Fibroblast of gingiva (primary cell): ENCODE data around the gene GALNT2.

Experiments used
- DNase-seq: peaks from one replicate; pipeline ENCODE4 v3.0.0-alpha.2; 2011; ENCODE audit warnings: low read depth

GALNT2 gene

DNA sequence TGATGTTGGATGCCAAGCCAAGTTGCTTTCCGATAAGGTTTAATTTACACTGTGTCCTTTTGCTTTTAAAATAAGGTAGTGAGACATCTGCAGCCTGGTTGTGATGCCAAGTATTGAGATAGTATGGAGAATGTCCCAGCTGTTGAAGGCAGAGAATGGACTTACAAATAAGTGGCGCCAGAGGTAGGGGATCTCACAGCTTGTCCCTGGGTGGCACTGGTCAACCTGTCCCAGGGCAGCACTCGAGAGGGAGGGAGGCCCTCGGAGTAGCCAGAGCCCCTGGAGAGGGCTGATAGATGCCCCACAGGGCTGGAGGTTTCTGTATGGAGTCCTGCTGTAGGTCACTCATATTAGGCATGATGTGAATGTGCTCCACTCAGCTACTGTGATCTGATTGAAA lies 98.5 kb downstream of the GALNT2 start:
- no peak for DNase-seq

DNA sequence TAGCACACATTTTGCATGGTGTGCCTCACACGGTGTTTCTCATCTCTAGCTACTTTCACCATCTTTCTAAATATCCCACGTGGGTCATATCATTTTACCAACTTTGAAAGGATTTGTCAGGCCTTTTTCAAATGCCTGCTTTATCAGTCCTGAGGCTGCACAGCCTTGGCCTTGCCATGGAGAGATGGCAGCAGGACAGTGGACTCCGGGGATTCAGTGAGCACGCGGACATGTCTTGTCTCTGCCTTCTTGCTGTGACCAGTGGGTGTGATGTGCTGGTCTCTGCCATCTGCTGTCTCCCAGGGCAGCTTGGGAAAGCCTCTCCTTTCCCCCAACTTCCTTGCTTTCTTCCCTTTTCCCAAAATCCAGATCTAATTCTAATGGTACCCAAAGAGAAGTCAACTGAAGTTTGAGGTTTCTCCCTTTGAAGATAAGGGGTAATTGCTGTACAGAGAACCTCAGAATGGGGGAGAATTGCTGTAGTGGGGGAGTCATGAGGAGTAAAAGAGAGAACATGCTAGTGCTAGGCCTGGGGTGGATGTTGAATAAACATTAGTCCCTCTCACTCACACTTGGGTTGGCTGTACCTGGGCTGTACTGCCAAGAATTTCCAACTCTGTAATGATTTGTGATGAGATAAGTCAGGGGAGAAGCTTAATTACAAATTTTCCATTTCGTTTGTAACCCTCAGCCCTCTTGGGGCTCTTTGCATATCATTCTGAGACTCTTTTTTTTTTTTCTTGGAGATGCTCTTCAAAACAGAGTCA lies 99.5 kb downstream of the GALNT2 start:
- no peak for DNase-seq

DNA sequence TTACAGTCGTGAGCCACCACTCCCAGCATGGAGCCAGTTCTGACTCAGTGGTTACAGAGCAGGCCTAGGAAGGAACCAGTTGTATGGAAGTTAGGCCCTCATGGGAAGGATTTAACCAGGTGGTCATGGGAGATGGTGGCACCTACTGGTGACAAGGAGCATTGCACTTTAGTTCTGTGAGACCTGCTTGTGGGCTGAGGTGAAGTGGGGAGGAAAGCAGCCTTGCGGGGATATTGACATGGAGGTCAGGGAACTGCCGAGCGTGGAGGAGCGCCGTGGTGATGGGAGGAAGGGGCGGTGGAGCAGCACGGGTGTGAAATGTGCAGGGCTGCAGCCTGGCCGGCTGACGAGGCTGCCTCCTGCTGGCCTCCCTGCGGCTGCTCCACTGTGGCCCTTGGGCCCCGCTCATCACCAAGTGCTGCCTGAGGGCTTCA lies 100.4 kb downstream of the GALNT2 start:
- DNase-seq = peak; percentile 45

DNA sequence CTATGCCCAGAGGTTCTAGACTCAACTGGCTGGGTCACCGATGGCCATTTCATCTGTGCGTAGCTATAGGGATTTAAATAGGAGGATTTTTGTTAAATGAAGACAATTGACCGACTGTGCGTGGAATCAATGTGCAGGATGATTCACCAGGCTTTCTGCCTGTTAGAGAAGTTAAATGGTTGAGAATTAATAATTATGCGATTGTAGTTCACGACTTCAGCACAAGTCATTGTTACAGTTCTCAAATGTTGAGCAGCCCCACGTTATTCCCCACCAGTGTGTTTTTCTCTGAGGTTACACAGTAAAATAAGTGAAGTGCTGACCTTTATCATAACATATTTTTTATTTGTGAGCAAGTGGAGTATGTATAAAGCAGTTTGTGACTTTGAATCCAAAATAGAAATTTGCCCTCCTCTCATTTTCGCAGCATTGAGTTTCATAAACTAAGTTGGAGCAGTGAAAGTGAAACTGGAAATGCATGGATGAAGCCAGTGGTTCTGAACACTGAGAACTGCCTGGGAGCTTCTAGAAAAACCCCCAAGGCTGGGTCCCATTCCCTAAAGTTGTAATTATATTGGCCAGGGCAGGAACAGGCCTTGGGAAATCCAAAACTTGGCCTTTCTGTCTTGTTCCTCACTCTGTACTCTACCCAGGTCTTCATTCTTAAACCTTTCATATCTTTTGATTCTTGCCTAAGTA lies 102.6 kb downstream of the GALNT2 start:
- no peak for DNase-seq

DNA sequence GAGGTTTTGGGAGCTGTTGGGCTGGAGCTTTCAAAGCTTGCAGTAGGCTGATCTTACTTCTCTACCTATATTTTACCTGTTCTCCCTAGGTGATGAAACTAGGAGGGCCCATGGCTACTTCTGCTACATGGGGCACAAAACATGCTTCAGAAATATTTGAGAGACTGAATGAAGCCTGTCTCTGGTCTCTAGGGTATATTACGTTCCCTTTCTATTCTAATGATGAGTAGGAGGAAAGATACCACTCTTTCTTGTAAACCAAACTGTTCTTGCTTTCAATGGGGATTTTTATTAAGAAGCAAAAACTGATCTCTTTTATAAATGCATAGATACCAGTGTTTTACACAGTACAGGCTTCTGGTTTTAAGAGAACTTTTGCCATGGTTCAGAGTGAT lies 103.1 kb downstream of the GALNT2 start:
- no peak for DNase-seq

DNA sequence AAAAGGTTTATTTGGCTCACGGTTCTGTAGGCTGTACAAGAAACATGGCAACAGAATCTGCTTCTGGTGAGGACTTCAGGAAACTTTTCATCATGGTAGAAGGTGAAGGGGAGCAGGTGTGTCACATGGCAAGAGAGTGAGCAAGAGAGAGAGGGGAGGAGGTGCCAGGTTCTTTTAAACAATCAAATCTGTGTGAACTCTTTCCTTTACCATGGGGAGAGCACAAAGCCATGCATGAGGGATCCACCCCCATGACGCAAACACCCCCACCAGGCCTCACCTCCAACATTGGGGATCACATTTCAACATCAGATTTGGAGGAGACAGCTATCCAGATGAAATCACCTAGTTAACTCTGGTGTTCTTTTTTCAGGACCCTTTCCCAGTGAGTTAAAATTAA lies 103.6 kb downstream of the GALNT2 start:
- DNase-seq = no peak

DNA sequence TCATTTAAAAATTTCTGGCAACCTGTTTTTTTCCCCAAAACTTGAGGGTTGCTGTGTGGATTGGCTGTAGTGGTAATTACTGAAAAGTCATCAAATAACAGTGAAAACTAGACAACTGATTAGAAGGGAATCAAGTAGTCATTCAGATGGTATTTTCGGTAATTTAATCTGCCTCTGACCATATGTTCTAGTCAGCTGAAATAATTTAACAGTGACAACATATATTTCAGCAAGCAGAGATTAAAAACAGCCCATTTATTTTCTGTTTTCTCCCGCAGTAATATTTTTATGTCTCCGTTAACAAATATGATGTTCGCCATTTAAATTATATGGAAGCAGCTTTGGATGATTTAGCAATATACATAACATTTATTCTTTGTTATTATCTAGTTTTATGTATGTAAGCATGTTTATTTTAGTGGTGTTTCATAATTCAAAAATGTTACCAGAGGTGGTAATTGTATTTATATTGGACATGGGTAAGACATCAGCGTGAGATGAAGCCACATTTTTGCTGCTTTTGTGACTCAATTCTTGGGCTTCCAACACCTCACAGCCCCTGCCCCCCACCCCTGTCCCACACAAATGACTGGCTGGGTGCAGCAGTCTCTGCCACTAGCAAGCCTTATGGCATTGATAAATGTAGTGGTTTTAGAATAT lies 104.4 kb downstream of the GALNT2 start:
- DNase-seq = peak; percentile 69

DNA sequence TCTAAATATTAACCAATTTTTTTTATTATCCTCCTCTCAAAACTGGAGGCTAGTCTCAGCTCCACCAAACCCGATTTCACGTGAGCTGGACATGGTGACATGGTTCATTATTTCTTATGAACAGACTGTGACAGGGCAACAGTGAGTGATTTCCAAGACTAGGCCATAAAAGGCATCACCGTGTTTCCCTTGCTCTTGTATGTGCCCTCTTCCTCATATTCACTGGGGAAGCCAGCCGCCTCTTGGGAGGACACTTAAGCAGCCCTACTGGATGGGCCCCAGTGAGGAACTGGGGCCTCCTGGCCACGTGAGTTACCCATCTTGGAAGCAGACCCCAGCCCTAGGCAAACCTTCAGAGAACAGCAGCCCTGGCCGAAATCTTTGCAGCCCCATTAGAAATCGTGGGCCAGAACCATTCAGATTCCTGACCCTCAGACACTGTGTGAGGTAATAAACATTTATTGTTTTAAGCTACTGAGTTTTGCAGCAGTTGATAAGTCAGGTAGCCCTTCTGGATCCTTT lies 105.0 kb downstream of the GALNT2 start:
- no peak for DNase-seq

DNA sequence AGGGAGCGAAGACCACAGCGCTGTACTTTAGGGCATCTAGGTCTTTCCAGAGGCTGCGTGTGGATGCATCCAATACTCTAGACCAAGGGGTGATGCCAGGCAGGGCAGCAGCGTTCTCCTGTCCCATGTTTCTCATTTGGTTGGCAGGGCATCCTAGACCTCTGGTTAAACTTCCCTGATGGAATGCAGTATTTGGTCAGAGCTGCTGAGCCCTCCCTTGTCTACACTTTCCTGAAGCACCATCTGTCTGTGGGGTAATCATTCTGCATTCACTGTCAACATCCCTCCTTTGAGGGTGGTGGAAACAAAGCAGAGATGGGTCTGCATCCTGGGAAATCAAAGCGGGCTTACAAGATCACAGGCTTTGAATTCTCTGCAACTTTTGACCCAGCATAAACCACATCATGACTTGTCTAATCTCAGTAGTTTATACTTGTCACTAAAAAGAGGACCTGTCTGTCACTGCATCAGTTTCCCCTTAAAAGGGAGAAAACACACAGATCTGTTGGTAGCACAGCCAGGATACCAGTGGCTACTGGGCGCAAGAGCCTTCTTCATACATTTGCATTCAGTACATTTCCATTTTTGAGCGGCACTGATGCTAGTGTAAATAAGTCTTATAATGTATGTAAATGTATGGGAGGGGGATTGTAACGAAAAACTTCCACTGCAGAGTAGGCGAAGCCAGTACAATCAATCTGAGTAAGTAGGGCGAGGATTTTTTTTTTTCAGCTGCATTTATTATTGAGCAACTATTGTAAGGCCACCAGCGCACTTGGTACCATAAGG lies 106.3 kb downstream of the GALNT2 start:
- peak; percentile 43 for DNase-seq

DNA sequence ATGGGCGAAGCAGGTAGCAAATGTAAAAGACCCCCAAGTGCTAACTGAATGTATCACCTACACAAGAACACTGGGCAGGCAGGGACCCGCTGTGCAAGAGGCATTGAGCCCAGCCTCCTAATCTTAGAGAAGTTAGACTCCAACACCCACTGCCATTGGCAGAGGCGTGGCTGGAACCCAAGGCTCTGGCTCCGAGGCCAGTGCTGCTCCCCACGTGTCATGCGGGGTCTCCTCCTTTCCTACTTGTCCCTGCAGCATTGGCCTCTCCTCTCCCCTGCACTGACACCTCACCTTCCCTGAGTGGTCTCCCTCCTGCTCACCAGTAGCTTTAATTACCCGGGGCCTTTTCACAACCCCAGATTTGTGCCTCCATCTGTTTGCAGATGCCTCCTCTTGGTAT lies 107.0 kb downstream of the GALNT2 start:
- no peak for DNase-seq

DNA sequence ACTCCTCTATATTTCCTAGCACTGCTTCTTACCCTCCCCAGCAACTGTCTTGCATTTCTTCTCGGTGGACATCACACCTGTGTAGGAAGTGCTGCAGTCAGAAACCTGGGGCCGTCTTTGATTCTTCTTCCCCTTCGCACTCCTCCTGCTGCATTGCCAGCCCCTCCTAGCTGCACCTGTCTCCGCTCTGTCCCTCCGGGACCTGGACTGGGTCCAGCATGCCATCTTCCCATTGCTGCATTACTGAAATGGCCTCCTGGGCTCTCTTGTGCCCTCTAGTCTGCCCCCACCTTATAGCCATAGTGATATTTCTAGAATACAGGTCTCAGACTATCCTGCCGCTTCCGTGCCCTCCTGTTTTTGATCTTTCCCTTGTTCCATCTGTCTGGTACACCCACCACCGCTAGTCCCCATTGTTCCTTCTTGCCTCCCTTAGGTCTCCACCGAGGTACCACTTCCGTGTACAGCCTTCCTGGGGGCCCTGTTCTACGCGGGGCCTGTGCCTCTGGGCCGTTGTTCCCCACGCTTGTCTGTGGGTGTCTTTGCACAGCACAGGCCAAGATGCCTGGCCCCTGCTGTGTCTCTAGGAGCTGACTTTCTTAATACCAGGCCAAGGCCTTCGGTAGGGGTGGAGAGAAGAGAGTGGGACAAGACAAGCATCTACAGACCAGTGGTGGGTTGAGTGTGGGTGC lies 107.6 kb downstream of the GALNT2 start:
- DNase-seq = no peak

DNA sequence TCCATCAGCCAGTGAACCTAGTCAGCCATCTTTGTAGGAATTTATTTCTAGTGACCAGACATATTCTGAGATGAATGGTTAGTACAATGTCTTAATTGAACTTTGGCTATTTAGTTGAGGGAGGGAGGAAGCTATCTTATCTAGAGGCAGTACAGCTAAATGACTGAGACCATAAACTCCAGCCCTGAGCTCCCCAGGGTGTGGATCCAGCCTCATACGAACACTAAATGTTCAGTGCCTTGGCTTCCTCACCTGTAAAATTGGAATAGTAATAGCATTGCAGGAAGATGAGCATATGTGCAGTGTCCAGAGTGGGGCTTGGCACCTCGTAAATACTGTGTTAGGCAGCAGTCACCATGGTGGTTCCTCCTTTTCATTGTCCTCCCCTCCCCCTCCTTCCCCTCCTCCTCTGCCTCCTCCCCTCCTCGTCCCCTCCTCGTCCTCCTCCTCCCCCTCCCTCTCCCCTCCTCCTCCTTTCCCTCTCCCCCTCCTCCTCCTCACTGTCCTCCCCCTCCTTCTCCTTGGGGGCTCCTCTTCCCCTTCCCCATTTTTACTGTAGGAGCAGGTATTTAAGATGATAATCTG lies 108.2 kb downstream of the GALNT2 start:
- DNase-seq = no peak

DNA sequence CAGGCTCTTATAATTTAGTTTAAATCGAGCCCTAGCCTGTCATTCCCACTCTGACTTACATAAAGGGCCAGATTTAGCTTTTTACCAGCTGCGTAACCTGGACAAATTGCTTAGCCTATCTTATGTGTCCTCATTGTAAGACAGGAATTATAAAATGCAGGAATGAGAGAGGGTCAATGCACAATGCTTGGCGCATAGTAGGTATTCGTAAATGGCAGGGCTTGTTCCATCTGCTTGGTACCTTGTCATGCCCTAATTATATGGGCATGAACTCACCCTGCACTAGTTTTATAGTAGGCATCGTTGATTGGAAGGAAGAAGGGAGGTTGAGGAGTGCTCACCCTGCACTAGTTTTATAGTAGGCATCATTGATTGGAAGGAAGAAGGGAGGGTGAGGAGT lies 108.8 kb downstream of the GALNT2 start:
- DNase-seq = no peak

DNA sequence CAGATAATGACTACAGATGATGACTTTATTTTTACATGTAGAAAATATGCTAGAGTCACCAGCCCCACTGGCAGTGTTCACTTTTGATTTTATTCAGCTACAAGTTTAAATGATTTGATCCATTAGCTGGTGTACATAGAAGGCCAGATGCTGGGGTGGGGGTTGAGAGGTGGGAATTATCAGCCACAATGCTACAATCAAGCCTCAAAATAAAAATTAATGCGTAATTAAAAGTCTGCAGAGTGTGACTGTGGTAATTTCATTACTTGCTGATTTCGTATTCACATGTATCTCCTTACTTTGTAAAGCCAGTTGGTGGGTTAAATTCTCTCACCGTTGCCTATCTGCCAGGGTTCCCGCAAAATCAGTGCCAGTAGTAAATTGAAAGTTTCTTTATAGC lies 109.3 kb downstream of the GALNT2 start:
- DNase-seq = no peak

DNA sequence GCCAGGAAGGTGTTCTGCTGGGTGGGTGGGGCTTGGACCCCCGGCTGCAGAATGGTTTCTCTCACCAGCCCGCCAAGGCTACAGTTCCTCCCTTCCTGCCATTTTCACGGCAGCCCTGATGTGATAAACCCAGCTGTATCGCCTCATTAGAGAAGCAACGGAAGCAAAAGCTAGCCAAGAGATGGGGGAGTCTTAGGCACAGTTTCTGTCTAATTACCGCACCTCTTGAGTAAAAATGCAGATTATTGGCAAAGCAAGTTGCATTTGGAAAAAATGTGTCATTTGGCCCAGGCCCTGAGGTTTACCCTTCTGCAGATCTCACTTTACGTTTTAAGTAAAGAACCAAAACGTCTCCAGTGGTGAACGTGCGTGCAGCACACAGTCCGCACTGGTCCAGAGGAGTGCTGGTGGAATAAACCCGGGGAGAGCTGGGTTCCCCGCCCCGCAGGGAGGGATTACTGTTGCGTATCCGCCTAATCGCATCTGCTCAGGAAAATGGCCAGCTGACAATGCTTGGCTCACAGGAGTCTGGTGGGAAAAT lies 109.9 kb downstream of the GALNT2 start:
- peak; percentile 63 for DNase-seq

DNA sequence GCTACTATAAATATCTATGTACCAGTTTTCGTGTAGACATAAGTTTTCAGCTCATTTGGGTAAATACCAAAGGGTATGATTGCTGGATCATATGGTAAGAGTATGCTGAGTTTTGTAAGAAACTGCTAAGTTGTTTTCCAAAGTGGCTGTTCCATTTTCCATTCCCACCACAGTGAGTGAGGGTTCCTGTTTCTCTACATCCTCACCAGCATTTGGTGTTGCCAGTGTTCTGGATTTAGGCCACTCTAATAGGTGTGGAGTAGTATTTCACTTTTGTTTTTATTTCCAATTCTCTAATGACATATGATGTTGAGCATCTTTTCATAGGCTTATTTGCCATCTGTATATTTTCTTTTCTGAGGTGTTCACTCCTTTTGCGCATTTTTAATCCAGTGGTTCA lies 112.2 kb downstream of the GALNT2 start:
- DNase-seq = no peak

DNA sequence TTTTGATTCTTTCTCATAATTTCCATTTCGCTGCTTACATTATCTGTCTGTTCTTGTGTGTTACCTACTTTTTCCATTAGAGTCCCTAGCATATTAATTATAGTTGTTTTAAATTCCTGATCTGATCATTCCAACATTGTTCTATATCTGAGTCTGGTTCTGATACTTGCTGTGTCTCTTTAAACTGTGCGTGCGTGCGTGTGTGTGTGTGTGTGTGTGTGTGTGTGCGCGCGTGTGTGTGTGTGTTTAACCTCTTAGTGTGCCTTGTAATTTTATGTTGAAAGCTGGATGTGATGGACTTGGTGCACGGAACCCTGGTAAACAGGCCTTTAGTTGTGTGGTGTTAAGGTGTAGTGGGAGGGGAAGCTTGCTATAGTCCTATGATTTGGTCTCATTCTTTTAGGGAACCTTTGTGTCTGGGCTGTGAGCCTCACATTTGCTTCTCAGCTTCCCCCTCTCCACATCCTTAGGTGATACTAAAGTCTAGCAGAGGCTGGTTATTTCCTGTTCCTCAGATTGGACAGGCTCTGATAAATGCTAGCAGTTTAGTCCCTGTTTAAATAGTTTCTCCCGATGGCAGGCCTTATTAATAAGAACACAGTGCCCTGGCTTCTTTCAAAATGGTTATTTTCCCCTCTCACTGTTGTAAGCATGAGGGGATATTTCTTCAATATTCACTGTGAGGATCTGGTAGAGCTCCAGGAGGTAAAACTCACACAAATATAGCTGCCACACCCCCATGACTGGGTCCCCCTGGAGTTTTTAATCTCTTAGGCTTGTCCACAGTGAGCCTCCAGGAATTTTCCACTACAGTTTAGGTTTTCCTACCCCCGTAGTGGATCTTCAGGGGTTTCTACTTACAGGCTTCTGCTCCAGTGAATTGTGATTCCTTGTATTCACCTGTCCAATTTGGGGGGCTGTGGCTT lies 118.3 kb downstream of the GALNT2 start:
- no peak for DNase-seq

DNA sequence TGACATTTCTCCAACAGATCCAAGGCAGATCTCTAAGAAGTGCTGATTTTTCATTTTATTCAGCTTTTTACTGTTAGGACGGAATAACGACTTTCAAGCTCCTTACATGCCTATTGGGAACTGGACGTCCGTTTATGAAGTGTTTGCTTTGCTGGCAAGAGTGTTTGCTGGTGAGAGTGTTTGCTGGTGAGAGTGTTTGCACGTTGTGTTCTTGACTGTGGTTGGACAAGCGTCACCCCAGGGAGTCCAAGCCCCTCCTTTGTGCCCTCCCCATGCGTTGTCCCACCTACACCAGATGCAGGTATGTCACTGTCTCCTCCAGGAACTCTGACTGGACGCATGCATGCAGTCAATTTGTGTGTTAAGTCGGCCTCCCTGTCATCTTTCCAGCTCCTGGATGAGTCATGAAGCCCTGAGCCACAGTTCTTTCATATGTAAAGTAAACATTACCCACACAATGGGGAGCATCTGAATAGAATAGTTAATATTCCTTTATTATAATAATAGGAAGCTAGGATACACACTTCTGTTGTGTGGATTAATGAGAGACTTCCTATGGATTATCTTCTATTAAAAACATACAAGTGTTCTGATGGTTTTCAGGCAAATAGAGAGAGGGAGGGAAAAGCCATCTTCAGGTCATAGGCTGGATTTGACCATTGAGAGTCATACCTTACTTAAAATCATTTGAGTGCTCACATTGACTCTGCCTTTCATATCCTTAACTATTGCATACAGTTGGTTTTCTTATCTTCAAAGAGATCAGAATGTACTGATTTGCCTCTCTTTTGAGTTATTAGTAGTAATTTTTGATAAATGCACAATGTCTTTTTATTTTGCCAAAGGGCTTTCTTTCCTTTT lies 119.2 kb downstream of the GALNT2 start:
- DNase-seq = peak; percentile 73

DNA sequence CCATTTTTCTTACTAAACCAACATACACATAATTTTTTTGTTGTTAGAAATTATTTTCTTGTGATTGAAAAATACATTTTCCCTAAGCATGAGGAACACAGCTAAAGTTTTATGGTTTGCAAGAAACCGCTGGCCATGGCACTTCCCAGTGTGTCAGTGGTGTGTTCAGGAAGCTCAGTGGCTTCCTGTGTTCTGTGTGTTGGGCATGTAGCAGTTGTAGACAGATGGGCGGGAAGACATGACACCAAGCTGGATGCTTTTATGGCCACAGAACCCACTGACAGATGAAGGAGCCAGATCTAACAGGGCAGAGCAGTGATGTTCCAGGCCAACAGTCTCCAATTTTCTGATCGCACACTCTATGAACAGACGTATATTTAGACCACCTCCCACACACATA lies 119.8 kb downstream of the GALNT2 start:
- DNase-seq = no peak
